ENCODE results near the gene PPP6R2.

Gene PPP6R2

DNA sequence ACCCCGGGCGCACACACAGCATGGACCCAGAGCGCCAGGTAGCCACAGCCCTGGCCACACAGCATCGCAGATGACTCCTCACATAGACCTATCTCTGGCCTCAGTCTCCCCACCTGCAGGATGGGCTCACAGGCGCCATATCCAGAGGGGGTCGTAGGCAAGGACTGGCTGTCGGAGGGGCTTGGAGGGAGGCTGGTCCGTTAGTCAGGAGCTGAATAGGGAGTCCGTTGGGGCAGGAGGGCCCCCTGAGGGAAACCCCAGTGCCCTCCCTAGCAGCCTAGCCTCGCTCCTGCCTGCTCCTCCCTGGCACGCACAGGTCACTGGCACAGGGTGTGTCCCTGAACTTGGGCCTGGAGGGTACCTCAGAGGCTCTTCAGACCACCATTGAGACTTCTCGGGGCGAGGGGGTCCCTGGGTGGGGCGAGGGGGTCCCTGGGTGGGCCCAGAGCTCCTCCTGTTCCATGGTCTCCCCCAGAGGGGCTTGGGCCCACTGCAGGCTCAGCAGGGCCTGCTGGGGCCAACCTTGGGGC, 37.7 kb upstream of the PPP6R2 start:
- no peak for DNase-seq

DNA sequence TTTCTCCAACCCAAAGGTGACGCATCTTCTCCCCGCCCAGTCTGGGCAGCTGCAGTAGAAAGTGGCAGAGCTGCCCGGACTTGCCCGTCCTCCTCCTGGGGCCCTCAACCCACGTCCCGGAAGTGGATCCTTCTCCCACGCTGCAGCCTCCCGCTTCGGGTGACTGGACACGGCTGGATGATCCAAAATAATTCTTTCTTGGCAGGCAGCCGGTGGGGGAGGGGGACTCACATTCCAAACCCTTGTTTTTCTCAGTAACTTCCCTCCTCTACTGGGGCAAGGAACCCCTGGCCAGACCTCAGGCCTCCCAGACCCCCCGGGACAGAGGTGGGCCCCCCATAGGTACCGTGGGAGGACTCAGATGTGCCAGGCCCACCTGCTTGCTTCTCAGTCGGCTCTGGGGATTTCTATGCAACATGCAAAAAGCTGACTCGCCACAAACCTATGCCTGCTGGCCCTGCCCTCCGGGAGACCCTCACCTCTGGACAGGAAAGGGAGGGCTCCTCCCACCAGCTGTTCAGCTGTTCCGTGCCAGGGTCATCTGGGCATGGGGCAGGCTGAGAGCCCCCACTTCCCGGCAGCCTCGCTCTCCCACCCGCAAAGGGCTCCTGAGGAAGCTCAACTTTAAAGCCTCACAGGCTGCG, 37.1 kb upstream of the PPP6R2 start:
- DNase-seq = peak; percentile 93

DNA sequence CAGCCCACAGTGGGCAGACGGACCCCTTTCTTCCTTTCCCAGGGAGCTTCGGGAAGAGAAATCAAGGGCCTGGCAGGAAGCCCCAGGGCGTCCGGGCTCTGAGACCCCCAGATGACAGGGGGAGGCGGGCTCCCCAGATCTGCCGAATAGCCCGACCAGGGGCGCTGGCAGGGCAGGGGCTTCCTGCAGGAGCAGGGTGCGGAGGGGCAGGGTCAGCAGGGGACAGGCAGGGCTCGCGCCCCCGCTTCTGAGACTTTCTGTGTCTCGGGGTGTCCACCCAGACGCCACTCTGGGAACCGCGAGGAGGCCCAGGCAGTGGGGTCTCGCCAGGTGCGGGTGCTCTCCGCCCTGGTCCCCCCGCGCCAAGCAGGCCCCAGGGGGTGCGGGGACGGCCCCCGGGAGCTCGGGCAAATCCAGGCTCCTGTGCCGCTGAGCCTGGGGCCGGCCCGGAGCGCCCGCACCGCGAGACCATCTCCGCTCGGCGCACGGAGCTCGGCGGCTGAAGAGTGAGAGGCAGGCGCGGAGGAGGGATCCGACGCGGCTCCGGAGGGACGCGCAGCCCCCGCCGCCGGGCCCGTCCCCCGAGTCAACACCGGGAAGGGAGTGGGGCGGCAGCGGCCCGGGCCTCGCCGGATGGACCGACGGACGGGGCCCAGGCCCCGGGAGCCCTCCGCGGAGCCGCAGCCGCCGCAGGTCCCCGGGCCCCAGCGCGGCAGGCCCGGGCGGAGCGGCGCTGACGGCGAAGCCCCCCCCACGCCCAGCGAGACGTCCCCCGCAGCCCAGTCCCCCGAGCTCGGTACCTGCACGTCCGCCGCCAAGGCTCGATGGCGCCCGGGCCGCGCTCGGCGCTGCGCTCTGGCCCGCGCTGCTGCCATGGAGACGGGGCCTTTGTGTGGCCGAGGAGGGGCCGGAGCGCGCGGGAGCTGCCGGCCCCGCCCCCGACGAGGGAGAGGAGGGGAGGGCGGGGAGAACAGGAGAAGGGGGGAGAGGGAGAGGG, 36.1 kb upstream of the PPP6R2 start, which contains the start of gene PLXNB2:
Gene PLXNB2, minus strand, starts transcription at position 894 of the 997 bp plus-strand sequence. CDS start 17,062 bp downstream, outside the sequence.
- DNase-seq = peak; percentile 82

DNA sequence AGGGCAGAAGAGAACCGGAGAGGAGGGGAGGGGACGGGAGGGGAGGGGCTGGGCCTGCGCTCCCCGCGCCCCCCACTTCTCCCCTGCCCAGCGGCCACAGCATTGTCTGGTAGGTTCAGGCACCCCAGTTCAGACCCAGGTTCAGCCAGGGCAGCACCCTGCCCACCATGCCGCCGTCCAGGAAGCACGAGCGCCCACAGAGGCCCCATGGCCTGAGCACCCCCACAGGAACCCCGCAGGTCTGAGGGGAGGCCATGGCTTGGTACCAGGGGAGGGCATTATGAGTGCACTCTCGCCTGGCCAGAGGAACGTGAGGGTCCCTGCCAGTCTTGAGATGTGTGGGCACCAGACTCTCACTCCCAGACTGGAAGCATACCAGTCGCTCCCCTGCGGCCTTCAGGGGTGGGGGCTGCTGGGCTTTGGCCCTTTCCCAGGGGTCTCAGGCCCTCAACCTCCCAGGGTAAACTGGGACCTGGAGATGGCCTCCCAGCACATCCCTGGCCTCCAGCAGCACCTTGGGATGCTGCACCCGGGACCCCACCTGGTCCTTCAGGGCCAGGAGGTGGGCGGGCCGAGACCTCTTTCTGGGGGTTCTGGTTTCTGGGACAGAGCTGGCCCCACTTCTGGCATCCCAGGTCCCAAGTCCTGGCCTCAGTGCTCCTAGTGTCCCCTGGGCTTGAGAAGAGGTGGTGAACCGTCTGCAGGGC, 35.1 kb upstream of the PPP6R2 start:
- no peak for DNase-seq

DNA sequence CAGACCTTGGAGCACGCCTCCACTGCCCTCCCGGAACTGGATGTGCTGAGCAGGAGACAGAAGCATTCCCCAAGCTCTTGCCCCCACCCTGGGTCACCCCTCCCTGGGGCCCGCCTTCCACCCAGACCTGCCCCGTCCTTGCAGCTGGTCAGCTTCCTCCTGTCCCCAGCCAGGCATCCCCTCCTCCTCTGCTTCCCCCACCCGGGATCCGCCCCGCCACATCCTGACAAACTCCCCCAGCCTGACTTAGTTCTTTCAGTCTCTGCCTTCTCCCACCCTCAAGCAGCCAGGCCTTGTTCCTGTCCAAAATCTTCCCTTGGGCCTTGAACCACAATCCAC, 34.6 kb upstream of the PPP6R2 start:
- peak; percentile 63 for DNase-seq

DNA sequence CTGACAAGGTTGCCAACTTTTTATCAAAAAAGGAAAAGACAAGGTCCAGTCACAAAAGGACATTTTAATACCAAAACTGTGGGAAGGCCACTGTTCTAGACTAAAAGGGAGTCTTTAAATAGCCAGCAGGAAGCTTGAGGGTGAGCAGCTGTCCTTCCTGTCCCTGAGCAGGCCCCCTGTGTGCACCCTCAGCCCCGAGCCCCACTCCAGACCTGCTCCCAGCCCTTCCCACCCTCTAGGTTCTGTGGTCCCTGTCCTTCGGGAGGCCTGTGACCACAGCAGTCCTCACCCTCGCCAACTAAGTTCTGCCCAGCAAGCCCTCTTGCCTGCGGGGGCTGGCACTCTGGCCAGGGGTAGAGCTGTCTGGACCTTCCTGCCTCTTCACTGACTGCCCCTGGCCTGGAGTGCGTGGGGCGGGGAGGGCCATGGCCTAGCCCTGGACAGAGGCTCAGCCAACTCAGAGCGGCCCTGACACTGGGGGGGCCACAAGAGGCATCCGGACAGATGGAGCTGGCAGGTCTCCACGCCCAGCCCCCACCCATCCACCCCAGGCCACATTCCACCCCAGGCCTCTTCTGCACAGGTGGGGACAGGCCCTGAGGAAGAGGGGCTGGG, 34.0 kb upstream of the PPP6R2 start:
- no peak for DNase-seq

DNA sequence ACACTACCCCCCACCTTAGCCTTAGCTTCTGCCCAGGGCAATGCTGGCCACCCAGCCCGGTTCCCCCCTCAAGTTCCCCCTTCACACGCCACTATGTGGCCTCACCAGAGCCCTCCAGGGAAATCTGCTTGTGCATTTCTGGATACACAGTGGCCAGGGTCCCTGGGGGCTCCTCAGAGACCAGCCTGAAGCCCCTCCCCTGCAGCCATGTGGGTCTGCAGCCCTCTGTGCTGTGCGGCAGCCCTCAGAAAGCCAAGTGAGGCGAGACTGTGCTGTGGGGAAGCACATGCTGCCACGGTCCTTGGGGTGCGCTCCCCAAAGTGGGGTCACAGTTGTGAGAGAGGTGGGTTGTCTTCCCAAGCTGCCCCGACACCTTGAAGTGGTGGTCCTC, 33.5 kb upstream of the PPP6R2 start:
- no peak for DNase-seq

DNA sequence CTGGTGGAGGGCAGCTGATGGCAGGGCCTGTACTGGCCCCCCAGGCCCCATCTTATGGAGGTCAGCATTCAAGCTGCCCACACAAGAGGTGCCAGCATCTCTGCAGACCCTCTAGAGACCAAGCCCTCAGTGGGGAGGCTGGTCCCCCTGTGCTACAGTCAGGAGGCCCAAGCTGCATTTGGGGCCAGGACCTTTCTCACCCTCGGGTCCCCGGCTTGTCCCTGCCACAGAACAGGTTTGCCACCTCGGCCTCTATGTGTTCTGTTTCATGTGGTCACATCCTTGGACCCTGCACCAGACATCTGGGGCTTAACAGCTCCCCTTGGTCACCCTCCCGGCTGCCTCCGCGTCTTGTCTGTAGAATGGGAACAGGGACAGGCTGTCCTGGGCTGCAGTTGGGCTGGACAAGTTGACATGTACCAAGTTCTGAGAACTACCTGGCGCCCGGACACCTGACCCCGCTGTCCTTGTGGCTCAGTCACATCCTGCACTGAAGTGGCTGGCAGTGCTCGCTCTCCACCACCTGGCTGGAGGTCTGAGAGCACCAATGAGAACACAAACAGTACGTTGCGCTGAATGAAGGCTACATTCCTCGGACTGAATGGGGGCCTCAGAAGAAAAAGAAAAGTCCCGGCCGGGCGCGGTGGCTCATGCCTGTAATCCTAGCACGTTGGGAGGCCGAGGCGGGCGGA, 33.0 kb upstream of the PPP6R2 start:
- no peak for DNase-seq

DNA sequence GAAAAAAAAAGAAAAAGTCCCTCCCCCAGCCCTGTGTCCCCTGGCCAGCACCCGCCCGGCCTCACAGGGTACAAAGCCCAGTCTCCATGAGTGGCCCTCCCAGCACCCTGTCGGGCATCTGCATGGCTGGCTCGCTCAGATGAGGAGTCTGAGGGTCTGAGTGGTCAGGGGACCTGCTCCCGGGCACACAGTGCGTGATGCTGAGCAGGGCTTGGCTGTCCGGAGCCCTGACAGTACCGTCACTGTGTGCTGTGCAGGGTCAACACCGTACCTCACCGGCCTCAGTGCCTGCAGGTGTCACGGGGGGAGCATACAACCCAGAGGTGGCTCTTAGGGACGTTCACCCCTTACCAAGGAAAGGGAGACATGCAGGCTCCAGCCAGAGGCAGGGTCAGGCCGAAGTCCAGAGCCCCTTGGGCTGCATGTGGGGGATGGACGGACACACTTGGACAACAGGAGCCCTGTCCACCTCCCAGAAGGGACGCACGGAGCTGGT, 32.1 kb upstream of the PPP6R2 start:
- DNase-seq = no peak

DNA sequence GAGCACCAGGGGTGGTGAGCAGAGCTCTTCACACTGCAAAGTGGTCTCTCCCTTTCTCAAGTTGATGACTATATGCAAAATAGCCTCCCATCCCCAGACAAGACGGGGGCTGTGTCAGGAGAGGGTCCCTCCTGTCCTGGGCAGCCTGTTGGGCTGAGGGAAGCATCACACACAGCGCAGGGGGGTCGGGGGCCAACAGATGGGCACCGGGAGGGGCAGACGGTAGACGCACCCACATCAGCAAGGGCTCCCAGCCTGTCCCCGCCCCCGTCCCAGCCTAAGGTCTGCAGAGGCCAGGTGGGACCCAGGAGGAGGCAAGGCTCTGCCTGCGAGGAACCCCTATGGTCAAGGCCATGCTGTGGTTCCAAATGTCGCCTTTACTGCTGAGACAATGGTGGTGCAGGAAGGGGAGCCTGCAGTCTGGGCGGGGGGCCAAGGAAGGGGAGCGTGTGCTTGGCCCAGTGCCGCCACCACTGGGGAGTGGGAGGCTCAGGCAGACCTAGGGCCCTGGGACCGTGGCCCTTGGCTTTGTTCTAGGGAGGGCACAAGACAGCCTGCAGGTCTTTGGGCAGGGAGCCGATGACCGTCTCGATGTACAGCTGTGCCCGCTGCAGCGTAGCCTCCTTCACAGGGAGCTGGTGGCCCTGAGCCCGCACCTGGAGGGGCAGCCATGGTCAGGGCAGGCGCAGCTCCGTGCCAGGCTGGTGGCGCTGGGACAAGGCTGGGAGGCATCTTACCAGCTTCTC, 31.3 kb upstream of the PPP6R2 start:
- DNase-seq = no peak

DNA sequence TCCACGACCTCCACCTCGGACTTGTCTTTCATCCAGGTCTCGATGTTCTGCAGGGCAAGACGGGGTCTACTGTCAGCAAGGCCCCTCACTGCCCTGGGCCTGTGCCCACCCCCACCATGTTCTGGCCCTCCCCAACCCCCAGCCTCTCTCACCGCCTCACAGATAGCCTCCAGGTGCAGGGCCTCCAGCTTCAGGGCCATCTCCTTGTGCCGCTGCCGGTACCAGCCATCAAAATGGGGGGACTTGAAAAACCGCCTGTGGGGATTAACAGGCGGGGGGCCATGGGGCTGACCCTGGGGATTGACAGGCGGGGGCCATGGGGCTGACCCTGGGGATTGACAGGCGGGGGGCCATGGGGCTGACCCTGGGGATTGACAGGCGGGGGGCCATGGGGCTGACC, 30.8 kb upstream of the PPP6R2 start:
- DNase-seq = no peak

DNA sequence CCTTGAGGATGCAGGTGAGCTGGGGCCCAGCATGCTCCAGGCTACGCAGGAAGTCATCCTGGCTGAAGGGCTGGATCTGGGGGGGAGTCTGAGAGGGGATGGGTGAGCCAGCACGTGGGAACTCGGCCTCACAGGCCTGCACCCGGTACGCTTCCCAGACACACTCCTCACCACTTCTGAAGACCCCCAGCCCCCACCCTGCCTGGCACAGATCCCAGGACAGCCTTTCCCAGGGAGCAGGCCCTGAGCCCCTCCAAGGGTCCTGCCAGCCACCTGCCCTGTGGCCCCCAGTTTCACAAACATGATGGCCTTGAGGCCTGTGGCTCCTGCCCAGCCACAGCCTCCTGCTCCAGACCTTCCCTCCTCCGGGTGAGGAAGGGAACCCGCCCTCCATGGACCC, 30.1 kb upstream of the PPP6R2 start:
- DNase-seq = no peak

DNA sequence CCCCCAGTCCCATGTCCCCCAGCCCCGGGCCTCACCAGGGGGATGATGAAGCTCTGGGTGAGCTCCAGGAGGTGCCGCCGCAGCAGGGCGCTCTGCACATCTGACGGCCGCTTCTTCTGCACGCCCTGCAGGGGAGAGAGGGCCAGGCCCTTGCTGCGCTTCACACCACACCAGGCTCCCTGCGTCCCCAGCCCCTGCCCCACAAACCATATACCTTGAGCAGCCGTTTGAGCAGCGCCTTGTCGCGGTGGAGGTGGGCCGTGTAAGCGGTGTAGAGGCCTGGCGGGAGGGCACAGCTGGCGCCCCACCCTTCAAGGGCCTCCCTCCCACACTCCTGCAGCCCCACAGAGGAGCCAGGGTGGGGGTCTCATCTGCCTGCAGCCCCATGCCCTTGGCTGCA, 29.5 kb upstream of the PPP6R2 start:
- no peak for DNase-seq

DNA sequence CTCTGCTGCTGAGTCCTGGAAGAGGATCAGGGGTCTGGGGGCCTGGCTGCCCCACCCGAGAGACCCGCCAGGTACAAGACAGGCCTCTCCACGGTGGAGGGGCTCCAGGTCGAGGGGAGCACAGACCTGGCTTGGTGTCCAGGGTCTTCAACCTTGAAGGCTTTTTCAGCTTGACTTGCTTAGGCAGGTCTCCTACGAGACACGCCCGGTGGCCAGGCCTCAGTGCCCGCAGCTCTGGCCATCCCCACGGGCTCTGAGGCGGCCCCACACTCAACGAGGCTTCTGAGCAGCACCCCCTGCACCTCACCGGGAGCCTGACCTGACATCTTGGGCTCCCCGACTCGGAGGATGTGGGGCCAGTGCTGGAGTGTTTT, 29.1 kb upstream of the PPP6R2 start:
- no peak for DNase-seq

DNA sequence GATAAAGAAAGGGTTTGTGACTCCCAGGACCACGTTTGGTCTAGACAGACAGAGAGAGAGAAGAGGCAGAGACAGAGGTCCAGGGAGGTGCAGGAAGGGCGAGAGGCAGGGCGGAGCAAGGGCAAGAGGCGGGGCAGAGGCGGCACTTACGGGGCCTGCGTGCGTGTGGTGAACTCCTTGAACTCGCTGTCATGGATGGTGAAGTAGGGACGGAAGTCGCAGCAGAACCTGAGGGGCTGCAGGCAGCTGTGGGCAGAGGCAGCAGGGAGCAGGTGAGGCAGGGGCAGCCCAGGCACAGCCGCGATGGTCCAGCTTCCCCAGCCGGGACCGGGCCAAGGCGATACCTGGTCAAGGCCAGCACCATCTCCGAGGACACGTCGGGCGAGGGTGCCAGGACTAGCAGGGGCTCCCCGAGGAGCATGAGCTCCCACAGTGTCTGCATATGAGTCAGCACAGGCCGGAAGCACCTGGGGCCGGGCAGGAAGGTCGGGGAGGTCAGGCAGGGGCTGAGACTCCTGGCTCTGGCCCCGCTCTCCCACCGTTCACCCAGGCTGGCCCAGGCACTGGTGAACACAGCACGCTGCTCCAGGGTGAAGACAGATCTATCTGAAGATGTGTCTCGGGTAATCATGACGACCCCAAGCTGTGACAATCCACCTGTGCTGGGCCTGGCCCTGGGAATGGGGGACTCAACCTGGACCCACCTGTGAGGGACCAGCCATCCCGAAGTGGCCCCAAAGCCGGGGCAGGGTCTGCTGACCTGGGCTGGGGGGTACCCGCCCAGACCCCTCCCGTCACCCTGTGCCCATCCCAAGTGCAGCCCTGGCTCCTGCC, 28.5 kb upstream of the PPP6R2 start:
- no peak for DNase-seq

DNA sequence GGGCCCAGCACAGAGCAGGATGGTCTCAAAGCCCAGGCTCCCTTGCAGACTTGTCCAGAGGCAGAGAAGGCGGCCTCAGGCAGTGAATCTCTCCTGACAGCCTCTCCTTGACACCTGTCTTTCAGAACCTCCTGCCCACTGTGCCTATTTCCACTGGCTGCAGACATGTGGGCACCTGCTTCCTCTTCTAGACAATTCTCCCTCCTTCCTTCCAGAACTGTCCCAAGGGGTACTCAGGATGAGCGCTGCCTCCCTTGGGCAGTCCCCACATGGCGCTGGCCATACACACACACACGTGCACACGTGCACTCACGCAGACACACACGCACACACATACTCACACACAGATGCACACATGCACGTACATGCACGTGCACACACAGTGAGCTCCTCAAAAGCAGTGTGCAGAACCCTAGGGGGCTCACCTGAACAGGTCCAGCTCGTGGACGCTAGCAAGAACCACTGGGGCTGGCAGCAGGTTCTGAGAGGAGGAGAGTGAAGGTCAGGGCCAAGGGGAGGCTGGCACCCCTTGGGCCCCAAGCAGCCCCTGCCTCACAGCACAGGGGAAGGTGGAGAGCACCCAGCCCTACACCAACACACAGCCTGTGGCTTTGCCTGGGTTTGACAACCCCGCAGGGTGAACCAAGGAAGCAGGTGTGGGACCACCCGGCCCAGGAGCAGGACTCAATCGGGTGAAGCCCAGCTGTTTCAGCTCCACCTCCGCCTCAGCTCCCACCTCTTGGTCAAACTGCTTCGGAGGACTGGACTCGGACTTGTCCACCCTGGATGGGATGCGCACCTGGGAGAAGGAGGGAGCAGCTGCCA, 27.6 kb upstream of the PPP6R2 start:
- DNase-seq = no peak

DNA sequence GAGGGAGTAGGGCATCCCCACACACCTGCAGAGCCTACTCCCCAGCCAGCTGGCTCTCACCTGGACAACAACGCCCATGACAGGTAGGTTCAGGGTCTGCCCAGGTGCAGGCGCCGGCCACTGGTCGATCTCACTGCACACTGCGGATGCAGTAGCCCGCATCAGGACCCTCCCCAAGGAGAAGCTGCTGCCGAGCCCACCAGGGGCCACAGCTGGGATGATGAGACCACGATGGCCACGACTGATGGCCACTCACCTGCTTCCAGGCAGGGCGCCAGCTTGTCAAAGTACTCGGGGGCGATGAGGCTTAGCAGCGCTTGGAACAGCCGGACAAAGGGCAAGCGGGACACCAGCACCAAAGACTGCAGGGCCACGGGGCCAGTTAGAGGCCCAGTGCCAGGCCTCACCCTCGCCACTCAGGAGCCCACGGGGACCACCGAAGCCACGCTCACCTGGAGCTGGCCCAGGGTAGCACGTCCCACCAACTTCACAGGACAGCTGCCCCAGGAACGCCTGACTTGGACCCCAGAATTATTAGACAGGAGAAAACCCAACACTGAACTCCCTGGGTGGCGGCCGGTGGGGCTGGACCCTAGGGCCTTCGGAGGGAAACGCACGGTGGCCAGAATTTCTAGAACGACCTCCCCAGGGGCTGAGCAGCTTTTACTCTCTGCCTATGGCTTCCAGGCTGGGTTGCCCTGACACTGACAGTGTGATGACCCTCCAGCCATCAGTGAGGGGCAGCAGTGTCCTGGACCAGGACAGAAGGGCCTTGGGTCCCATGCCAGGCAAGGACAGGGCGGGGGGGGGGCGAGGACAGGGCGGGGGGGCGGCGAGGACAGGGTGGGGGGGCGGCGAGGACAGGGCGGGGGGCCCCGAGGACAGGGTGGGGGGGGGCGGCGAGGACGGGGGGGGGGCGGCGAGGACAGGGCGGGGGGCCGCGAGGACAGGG, 26.7 kb upstream of the PPP6R2 start:
- DNase-seq = no peak

DNA sequence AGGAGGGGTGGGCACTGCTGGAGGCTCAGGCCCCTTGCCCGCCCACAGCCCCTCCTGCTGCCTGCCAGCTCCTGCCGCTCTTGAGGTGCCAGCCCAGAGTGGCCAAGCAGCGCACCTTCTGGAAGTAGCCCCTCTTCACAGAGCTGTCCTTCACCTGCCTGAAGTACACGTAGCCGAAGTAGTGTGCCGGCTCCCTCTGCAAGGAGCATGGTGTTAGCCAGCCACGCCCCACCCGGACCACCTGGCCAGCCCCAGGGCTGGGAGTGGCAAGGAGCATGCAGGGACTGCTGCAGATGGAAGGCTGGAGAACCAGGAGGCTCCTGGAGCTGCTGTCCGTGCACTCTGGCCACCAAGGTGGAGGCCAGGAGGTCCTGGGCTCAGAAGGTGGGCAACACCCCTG, 25.9 kb upstream of the PPP6R2 start:
- no peak for DNase-seq

Data from fibroblast of skin of abdomen (primary cell).